ENCODE measurements around the gene CDS1.
"Not testable (repeated sequence)": the region's sequence is repeated elsewhere in the genome, so short reads cannot be mapped to it uniquely, and the experiment has no call there.

The CDS1 gene

DNA sequence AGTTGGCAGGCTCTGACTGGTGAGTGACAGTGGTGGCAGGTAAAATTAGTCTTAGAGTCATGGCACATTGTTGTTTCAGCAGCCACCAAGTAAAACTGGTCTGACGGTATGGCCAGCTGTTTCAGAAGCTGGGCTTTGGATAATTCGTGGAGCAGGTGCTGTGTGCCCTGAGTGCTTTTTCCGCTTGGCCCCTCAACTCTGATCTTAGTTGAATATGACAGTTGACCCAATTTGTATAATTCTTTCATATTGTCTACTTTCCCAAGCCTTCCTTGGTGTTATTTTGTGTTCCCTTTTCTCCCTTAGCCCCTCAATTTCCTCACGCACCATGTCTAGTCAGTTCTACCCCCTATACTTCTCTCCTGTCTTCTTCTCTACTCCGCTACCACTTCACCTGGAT is 32.0 kb downstream of the CDS1 start:
- DNase-seq = no peak

GRCh38 chr4:84615355-84615754 is 32.4 kb downstream of the CDS1 start:
- DNase-seq = no peak

DNA sequence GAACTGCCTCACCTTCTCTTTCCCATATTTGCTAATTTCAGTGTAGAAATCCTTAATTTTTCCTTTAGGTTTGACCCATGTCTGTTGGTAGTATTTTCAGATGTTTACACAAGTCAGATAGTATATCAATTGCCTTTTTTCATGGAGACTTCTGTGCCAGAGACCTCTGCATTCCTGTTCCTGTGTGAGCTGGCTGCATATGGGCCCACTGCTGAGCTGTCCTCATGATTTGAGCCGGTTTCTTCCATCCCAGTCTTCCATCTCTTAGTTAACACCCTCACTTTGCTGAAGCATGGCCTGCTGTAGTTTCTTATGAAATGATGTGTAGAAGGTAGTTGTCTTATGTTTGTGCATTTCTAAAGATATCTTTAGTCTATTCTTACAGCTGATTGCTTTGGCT is 40.0 kb downstream of the CDS1 start:
- no peak for DNase-seq

DNA sequence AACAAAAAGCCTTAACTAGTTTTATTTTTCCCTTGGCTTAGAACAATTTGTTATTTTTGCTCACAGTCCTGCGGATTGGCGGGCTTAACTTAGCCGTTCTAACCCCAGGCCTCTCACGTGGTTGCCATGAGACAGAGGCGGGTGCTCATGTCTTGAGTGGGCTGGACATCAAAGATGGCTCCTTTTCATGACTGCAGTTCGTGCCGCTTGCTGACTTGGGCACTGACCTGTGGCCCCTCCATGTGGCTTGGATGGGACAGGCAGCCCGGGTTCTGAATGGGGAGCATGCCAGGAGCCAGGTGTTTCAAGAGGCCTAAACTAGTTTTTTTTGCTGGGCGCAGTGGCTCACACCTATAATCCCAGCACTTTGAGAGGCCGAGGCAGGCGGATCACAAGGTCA is 40.7 kb downstream of the CDS1 start:
- no peak for DNase-seq

- DNase-seq = no peak
Observed at GRCh38 chr4:84626673-84627072, 43.7 kb downstream of the CDS1 start.

GRCh38 chr4:84631573-84631972 is 48.6 kb downstream of the CDS1 start:
- no peak for DNase-seq

DNA sequence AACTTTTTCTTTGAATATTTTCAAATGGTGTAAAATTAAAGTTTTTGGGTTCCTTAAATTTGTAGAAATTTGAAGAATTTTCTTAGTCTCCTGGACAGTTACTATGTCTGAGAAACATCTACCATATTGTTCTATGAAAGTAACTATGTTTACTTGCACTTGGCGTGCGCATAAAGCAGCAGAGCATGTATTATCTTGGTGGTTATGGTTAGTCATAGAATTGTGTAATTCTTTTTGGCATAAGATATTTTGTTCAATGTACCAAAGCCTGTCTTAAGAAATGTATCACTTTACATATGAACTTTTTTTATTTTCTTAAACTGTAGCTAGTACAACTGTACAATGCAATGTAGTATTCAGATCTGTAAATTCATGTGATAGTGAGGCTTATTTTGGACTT is 49.2 kb downstream of the CDS1 start:
- DNase-seq = no peak

GRCh38 chr4:84634961-84635360 is 52.0 kb downstream of the CDS1 start:
- DNase-seq = no peak

- DNase-seq = no peak
Observed at GRCh38 chr4:84638092-84638491, 55.2 kb downstream of the CDS1 start.

DNA sequence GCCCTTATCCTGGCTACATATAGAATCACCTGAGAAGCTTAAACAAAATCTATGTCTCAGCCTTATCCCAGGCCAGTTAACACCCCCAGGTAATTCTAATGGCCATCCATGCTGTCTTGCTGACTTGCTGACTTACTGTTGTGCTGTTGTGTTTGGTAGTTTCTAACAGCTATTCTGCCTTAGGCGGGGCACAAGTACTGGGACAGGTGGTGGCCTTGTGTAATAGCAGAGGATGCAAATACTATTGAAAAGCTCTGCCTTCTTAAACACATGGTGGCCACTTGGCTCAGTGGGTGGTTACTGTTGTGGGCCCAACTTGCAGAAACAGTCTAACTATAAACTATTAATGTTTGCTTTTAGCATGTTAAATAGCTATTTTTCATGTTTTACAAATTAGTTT is 56.2 kb downstream of the CDS1 start:
- DNase-seq = no peak

DNA sequence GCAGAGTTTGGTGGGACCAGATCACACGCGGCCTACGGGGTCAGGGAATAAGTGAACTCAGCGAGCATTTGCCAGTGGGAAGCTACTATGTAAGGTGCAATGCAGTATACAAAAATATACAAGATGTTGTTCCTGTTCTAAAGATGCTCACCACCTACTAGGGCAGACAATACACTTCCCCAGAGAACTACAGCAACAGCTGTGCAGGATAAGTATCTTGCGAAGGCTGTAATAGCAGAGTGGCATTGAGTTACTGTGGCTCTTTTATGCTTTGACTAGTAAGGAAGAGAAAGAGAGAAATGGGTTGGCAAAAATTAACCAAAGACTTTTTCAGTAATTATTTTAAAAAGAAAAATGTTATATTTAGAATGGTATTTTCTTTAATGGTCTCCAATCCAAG is 61.2 kb downstream of the CDS1 start:
- no peak for DNase-seq

GRCh38 chr4:84647312-84647884 is 64.5 kb downstream of the CDS1 start:
- DNase-seq = no peak

DNA sequence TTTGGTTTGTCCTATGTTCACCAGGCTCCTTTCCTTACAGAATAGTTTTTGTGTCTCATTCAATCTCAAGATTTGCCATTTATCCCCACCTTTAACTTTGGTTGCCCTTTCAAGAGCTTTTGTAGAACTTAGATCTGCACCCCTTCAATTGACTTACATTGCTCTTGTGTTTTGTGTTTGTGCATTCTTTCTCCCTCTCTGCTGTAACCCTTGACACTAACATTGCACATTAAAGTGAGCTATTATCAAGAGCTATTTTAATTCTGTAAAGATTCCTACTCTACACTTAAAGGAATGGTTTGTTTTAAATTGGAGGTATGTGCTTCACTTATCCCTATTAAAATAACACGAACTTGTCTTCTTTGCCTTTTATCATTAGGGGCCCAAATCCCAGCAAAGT is 65.3 kb downstream of the CDS1 start:
- DNase-seq = no peak

DNA sequence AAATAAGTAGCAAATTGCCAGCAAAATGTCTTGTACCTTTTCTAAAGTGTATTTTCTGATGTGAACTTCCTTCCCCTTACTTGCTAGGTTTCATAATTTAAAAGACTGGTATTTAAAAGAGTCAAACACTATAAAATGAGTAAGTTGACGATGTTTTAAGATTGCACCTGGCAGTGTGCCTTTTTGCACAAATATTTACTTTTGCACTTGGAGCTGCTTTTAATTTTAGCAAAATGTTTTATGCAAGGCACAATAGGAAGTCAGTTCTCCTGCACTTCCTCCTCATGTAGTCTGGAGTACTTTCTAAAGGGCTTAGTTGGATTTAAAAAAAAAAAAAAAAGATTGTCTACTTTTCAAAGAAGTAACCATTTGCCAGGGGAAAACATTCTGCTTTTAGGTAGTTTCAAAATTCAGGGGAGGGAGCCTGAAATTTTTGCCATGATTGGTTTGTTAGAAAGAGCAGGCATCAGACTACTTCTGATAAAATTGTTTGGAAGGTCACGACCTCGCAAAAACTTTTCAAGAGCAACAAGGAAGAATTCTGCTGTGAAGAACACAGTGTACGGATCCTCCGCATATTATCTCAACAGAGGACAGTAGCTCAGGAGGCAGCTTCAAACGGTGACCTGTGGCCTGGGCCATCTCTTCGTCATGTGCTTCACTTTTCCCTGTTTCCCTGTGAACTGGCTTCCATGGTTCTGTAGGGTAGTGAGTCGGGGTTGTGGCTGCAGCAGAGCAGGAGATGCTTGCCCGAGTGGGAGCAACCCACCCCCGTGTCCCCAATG is 66.1 kb downstream of the CDS1 start:
- DNase-seq = no peak

- DNase-seq = no peak
Observed at GRCh38 chr4:84651499-84651898, 68.6 kb downstream of the CDS1 start.

DNA sequence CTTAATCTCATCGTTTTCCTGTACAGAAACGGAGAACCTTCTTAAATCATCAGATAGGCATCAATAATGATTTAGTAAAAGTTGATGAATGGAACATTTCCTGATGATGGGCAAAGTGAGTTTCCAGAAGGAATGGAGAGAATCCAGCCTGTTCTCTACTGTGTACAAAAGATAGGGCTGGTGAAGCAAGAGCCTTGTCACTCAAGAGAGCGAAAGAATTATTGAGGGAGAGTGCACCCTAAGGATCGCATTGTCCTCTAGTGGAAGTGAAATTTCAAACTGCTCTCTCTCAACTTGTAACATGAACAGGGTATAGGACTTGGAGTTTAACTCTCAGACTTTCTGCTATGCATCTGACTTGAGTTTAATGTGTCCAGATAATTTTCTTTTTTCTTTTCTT is 69.6 kb downstream of the CDS1 start:
- no peak for DNase-seq

DNA sequence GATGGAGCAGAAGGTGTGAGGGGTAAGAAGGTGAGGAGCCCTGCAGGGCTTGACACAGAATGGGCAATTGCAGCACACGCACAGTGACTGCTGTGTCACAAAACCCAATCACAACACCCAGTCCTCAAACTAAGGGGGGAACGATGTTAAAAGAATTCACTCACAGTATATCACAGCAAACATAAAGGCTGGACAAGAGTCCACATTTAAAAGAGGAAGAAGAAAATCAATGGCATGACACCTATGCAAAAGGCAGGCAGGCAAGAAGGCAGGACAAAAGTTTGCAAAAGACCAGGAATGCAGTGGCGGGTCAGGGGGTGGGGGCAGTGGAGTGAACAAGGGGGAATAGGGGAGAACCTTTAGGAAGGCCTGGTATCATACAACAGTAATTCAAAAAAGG is 77.7 kb downstream of the CDS1 start:
- DNase-seq = no peak

DNA sequence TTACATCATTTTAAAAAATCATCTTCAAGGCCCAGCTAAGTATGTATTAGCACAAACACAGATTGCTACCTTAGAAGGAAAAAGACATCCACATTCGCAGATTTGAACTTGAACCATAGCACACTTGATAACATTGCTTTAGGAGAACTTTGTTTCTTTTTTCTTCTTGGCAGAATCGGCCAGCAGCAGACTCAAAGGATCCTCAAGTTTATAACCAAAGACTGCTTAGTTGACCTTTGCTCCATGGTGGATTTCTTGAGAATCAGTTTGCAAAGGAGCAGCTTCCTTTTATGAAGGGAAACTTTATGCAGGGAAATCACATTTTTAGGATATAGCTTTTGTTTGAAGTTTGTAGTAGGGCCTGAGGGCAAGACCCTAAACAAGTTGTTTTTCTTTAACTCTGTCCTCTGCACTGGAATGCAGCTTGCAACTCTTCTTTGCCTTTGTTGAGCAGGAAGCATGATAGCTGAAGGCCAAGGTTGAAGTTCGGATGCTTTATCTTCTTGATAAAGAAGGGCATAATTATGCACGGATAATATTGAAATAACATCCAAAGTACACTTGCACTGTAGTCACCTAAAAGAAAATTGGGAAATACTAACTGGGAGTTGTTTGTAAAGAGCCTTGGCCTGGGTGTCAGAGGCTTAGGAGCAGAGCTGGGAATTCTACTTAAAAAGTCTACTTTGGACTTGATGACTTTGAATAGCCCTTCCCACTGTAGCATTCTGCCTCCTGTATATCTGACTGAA is 78.4 kb downstream of the CDS1 start:
- no peak for DNase-seq

GRCh38 chr4:84664767-84665166 is 81.8 kb downstream of the CDS1 start:
- DNase-seq = not testable (repeated sequence)

GRCh38 chr4:84666439-84666838 is 83.5 kb downstream of the CDS1 start:
- no peak for DNase-seq

DNA sequence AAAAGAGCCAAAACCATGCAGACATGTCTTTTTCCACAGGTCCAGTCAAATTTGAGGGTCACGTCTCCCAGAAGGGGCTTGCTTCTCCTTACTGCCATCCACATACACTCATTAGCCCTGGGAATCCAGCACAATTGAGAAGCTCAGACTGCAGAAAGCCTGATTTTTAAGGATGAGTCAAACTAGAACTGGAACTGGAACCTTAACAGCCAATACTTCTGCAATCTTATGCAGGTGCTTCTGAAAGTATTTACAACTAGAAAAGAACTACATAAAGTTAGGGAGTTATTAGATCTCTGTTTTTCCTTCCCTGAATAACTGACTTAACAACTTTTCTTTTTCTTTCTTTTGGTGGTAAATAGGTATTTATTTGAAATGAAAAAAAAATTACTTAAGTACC is 86.3 kb downstream of the CDS1 start:
- DNase-seq = no peak

GRCh38 chr4:84672177-84672576 is 89.2 kb downstream of the CDS1 start:
- DNase-seq = no peak

GRCh38 chr4:84673475-84674240 is 90.7 kb downstream of the CDS1 start:
- DNase-seq = no peak
